OCI-LY1 (cell line): ENCODE results near the gene LPAR5.

Experiments
- CTCF ChIP-seq: fragments of 200-600 bp; sonication (generic), shearing (Covaris generic); IDR thresholded peaks from 2 replicates; pipeline ENCODE4 v1.5.1; 2017; ENCODE audit warnings: mild to moderate bottlenecking, antibody characterized with exemption, low read length, moderate library complexity, mixed read lengths
- EZH2 ChIP-seq: fragments of 200-600 bp; sonication (generic), shearing (Covaris generic); IDR thresholded peaks from 2 replicates; pipeline ENCODE4 v1.8.0; 2017; ENCODE audit warnings: borderline replicate concordance, mixed run types, mild to moderate bottlenecking, antibody characterized with exemption, low read length, moderate library complexity, mixed read lengths

- TF ChIP-seq CTCF, result no peak
- TF ChIP-seq EZH2, result no peak
Observed at GRCh38 chr12:6666211-6666610, 30.5 kb upstream of the LPAR5 start.
